ENCODE measurements around the gene PCF11.

The PCF11 gene

GRCh38 chr11:83174008-83174407 is 17.1 kb downstream of the PCF11 start:
- TF ChIP-seq SUZ12 (IDR thresholded peaks at IDR 0.05; ENCODE audit: extremely low read depth, insufficient read depth, insufficient read length) = no peak
- TF ChIP-seq YY1 (IDR thresholded peaks at IDR 0.05; ENCODE audit: insufficient read depth, insufficient read length) = no peak
- TF ChIP-seq ZNF274 (IDR thresholded peaks at IDR 0.05; ENCODE audit: low read depth, low read length) = no peak
- no peaks in the 10 kb centered on the region for H3K4me1 ChIP-seq (ENCODE audit: insufficient read depth, insufficient read length)
- DNase-seq (ENCODE audit: low read depth, low spot score) = no peak
- no peak overlapping the region for H3K4me3 ChIP-seq (ENCODE audit: insufficient read length, low read depth)
- no peaks in the 10 kb centered on the region for H3K27me3 ChIP-seq (ENCODE audit: insufficient read depth, insufficient read length)
- no peak overlapping the region for H3K9ac ChIP-seq (ENCODE audit: insufficient read length, low read depth)
- H3K36me3 ChIP-seq (ENCODE audit: insufficient read depth, insufficient read length, low read length) = peaks cover 76% of the 10 kb centered on the region
- H3K9me3 ChIP-seq (ENCODE audit: insufficient read depth, low read length) = no peaks in the 10 kb centered on the region

- no peaks in the 10 kb centered on the region for H3K4me1 ChIP-seq (ENCODE audit: insufficient read depth, insufficient read length)
- no peak overlapping the region for H3K9ac ChIP-seq (ENCODE audit: insufficient read length, low read depth)
- no peaks in the 10 kb centered on the region for H3K9me3 ChIP-seq (ENCODE audit: insufficient read depth, low read length)
- DNase-seq (ENCODE audit: low read depth, low spot score) = no peak
- peaks cover 68% of the 10 kb centered on the region for H3K36me3 ChIP-seq (ENCODE audit: insufficient read depth, insufficient read length, low read length)
- no peaks in the 10 kb centered on the region for H3K27me3 ChIP-seq (ENCODE audit: insufficient read depth, insufficient read length)
- TF ChIP-seq ZNF274 (IDR thresholded peaks at IDR 0.05; ENCODE audit: low read depth, low read length) = no peak
- H3K4me3 ChIP-seq (ENCODE audit: insufficient read length, low read depth) = no peak overlapping the region
Observed at GRCh38 chr11:83175815-83176214, 18.9 kb downstream of the PCF11 start.

- Histone ChIP-seq H3K9me3 (ENCODE audit: insufficient read depth, low read length) (no peaks in the 10 kb centered on the region), H3K36me3 (ENCODE audit: insufficient read depth, insufficient read length, low read length) (peaks cover 72% of the 10 kb centered on the region), H3K4me3 (ENCODE audit: insufficient read length, low read depth) (no peak overlapping the region), H3K4me1 (ENCODE audit: insufficient read depth, insufficient read length) (no peaks in the 10 kb centered on the region), H3K9ac (ENCODE audit: insufficient read length, low read depth) (no peak overlapping the region), H3K27me3 (ENCODE audit: insufficient read depth, insufficient read length) (no peaks in the 10 kb centered on the region)
- no peak for DNase-seq (ENCODE audit: low read depth, low spot score)
- TF ChIP-seq ZNF274 (IDR thresholded peaks at IDR 0.05; ENCODE audit: low read depth, low read length) (no peak), SUZ12 (IDR thresholded peaks at IDR 0.05; ENCODE audit: extremely low read depth, insufficient read depth, insufficient read length) (no peak), YY1 (IDR thresholded peaks at IDR 0.05; ENCODE audit: insufficient read depth, insufficient read length) (no peak)
Observed at GRCh38 chr11:83181815-83182214, 24.9 kb downstream of the PCF11 start.

- Histone ChIP-seq H3K4me1 (ENCODE audit: insufficient read depth, insufficient read length) (no peaks in the 10 kb centered on the region), H3K36me3 (ENCODE audit: insufficient read depth, insufficient read length, low read length) (peaks cover 71% of the 10 kb centered on the region), H3K9me3 (ENCODE audit: insufficient read depth, low read length) (no peaks in the 10 kb centered on the region), H3K9ac (ENCODE audit: insufficient read length, low read depth) (no peak overlapping the region), H3K27me3 (ENCODE audit: insufficient read depth, insufficient read length) (no peaks in the 10 kb centered on the region), H3K4me3 (ENCODE audit: insufficient read length, low read depth) (no peak overlapping the region)
- TF ChIP-seq YY1 (IDR thresholded peaks at IDR 0.05; ENCODE audit: insufficient read depth, insufficient read length) = no peak
- no peak for TF ChIP-seq ZNF274 (IDR thresholded peaks at IDR 0.05; ENCODE audit: low read depth, low read length)
- TF ChIP-seq SUZ12 (IDR thresholded peaks at IDR 0.05; ENCODE audit: extremely low read depth, insufficient read depth, insufficient read length) = no peak
- no peak for DNase-seq (ENCODE audit: low read depth, low spot score)
Observed at GRCh38 chr11:83185767-83186166, 28.8 kb downstream of the PCF11 start.

- Histone ChIP-seq H3K9me3 (ENCODE audit: insufficient read depth, low read length) (no peaks in the 10 kb centered on the region), H3K36me3 (ENCODE audit: insufficient read depth, insufficient read length, low read length) (peaks cover 75% of the 10 kb centered on the region), H3K4me3 (ENCODE audit: insufficient read length, low read depth) (no peak overlapping the region), H3K4me1 (ENCODE audit: insufficient read depth, insufficient read length) (no peaks in the 10 kb centered on the region), H3K9ac (ENCODE audit: insufficient read length, low read depth) (no peak overlapping the region), H3K27me3 (ENCODE audit: insufficient read depth, insufficient read length) (no peaks in the 10 kb centered on the region)
- DNase-seq (ENCODE audit: low read depth, low spot score) = no peak
- no peak for TF ChIP-seq SUZ12 (IDR thresholded peaks at IDR 0.05; ENCODE audit: extremely low read depth, insufficient read depth, insufficient read length)
Observed at GRCh38 chr11:83187465-83187864, 30.5 kb downstream of the PCF11 start.

GRCh38 chr11:83191491-83191890 is 34.6 kb downstream of the PCF11 start:
- Histone ChIP-seq H3K4me3 (ENCODE audit: insufficient read length, low read depth) (no peak overlapping the region), H3K9ac (ENCODE audit: insufficient read length, low read depth) (no peak overlapping the region), H3K9me3 (ENCODE audit: insufficient read depth, low read length) (no peaks in the 10 kb centered on the region), H3K36me3 (ENCODE audit: insufficient read depth, insufficient read length, low read length) (peaks cover 51% of the 10 kb centered on the region), H3K27me3 (ENCODE audit: insufficient read depth, insufficient read length) (peaks cover 18% of the 10 kb centered on the region), H3K4me1 (ENCODE audit: insufficient read depth, insufficient read length) (no peaks in the 10 kb centered on the region)
- DNase-seq (ENCODE audit: low read depth, low spot score) = no peak
- TF ChIP-seq YY1 (IDR thresholded peaks at IDR 0.05; ENCODE audit: insufficient read depth, insufficient read length) (no peak), SUZ12 (IDR thresholded peaks at IDR 0.05; ENCODE audit: extremely low read depth, insufficient read depth, insufficient read length) (no peak), ZNF274 (IDR thresholded peaks at IDR 0.05; ENCODE audit: low read depth, low read length) (no peak)

- peaks cover 18% of the 10 kb centered on the region for H3K27me3 ChIP-seq (ENCODE audit: insufficient read depth, insufficient read length)
- no peak for TF ChIP-seq SUZ12 (IDR thresholded peaks at IDR 0.05; ENCODE audit: extremely low read depth, insufficient read depth, insufficient read length)
- TF ChIP-seq YY1 (IDR thresholded peaks at IDR 0.05; ENCODE audit: insufficient read depth, insufficient read length) = no peak
- TF ChIP-seq ZNF274 (IDR thresholded peaks at IDR 0.05; ENCODE audit: low read depth, low read length) = no peak
- H3K9ac ChIP-seq (ENCODE audit: insufficient read length, low read depth) = no peak overlapping the region
- no peak overlapping the region for H3K4me3 ChIP-seq (ENCODE audit: insufficient read length, low read depth)
- H3K36me3 ChIP-seq (ENCODE audit: insufficient read depth, insufficient read length, low read length) = peaks cover 47% of the 10 kb centered on the region
- no peak for DNase-seq (ENCODE audit: low read depth, low spot score)
- H3K9me3 ChIP-seq (ENCODE audit: insufficient read depth, low read length) = no peaks in the 10 kb centered on the region
- no peaks in the 10 kb centered on the region for H3K4me1 ChIP-seq (ENCODE audit: insufficient read depth, insufficient read length)
Observed at GRCh38 chr11:83191986-83192385, 35.1 kb downstream of the PCF11 start.

Measured in NT2/D1 (cell line).